ENCODE results near the gene KDELR1. TPM values are rescaled to one million over a fixed set of nuclear protein-coding genes. Genes with fewer than 3 reads are reported as not detected.
A peak's percentile ranks its signal among the peaks of the same experiment; 100 is the strongest.

Gene KDELR1
- 10 to 100 TPM; 69.1 to 83.1 (median 77.1) TPM for total RNA-seq
- long read RNA-seq, transcript KDELR1-201 (5 exons, 1,557 nt) = major isoform, 7 of 8 reads
- long read RNA-seq, partial matches to known transcripts = 0 of 8 reads
- long read RNA-seq, other reads (novel, unspliced or antisense) = 0 of 8 reads

DNA sequence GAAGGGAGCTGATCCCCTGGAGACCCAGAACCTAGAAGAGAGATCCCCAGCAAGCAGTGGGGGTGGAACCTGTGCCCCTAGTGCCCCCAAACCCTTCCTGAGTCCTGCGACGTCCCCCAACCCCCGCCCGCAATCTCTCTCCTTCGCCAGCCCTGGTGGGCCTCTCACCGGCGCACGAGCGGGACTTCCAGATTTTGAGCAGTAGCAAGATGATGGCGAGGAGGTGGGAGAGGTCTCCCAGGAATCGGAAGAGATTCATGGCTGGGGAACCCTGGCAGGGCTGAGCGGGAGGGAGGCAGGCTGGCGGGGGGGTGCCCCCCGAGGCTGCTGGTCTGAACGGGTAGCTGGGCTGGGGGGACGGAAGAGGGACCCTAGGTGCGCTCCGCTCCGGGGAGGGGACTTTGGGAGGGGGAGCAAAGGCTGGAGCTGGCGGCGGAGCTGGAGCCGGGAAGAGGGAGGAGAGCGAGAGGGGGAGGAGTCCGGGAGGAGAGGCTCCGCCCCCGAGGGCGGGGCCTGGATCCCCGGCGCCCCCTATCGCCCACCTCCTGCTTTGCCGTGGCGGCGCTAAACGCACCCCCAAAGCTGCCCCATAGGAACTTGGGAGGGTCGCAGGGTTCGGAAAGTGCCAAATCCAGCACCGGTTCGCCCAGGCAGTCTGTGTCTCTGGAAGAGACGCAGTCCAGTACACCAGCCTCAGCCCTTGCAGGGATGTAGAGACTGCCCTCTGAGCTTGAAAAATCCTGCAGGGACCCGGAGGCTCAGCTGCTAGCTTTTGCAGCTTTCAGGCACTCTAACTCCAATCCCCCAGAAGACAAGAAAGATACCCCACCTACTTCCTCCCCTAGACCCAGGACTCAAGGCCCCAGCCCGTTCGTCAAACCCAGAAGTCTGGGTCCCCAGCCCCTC lies at the start of gene KDELR1:
Gene KDELR1, minus strand, starts transcription at position 452 of the 906 bp plus-strand sequence. Its CDS starts 193 bp downstream, at position 259.
- H3K9me3 ChIP-seq = no peaks in the 10 kb centered on the region
- ATAC-seq = peak; percentile 93 to 98 (median 97)
- TF ChIP-seq POLR2A (IDR thresholded peaks at IDR 0.05) (peak; percentile 33), CTCF (IDR thresholded peaks at IDR 0.05) (peak; percentile 76 to 96 (median 90))
- WGBS (ENCODE audit: insufficient coverage, low coverage, low lambda C conversion rate, missing lambda C conversion rate) = 5% methylated on average over 13 of the region's 42 CpGs
- peak within 1 kb of the TSS; percentile 86 to 96 (median 94) for H3K4me3 ChIP-seq
- intact Hi-C loops (cut with DNase I) = no loop called here
- peak within 1 kb of the TSS; percentile 78 to 94 (median 87) for H3K27ac ChIP-seq
- H3K4me1 ChIP-seq = no peaks in the 10 kb centered on the region
- DNase-seq = peak; percentile 85 to 87 (median 86)
- H3K27me3 ChIP-seq = no peaks in the 10 kb centered on the region
- H3K36me3 ChIP-seq = peaks cover 0 to 26% (median 8%) of the 10 kb centered on the region in 4 donors

DNA sequence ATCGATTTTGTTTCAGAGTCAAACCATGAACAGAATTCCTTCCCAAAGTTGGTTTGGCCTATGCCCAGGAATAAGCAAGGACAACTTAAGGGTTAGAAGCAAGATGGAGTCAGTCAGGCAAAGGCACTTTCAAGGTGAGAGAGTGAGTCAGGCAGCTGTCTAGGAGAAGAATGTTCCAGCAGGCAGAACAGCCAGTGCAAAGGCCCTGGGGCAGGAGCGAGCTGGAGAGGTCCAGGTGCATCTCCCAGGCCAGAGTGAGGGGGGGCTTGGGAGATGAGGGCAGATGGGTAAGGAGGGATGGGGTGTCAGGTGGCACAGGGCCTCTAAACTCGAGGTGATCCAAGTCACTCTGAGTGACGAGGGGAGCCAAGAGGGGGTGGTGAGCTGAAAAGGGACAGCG lies 45.2 kb upstream of the KDELR1 start:
- ATAC-seq (no peak), DNase-seq (no peak)
- Histone ChIP-seq H3K4me1 (no peaks in the 10 kb centered on the region), H3K9me3 (no peaks in the 10 kb centered on the region), H3K27ac (no peak overlapping the region), H3K36me3 (no peaks in the 10 kb centered on the region), H3K4me3 (no peak overlapping the region), H3K27me3 (no peaks in the 10 kb centered on the region)
- TF ChIP-seq CTCF (IDR thresholded peaks at IDR 0.05) = no peak
- no peak for TF ChIP-seq POLR2A (IDR thresholded peaks at IDR 0.05)
- 72% methylated on average over 3 of the region's 5 CpGs for WGBS (ENCODE audit: insufficient coverage, low coverage, low lambda C conversion rate, missing lambda C conversion rate)
- intact Hi-C loops (cut with DNase I) = no loop called here

DNA sequence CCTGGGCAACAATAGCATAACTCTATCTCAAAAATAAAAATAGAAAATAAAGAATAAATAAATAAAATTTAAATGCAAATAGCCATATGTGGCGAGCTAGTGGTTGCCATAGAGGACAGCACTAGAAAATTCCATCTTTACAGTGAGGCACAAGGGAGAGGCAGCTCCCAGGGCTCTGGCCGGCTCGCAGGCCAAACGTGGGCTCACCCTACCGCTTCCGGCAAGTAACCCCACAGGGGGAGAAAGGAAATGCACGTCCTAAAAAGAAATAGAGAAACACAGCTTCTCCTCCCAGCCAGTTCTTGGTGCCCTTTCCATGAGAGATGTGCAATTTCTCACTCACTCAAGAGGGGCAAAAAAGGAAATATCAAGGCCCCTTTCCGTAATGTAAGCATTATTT lies 42.0 kb upstream of the KDELR1 start:
- ATAC-seq = no peak
- H3K4me3 ChIP-seq = no peak overlapping the region
- TF ChIP-seq POLR2A (IDR thresholded peaks at IDR 0.05) (no peak), CTCF (IDR thresholded peaks at IDR 0.05) (no peak)
- intact Hi-C loops (cut with DNase I) = no loop called here
- H3K27me3 ChIP-seq = no peaks in the 10 kb centered on the region
- no peaks in the 10 kb centered on the region for H3K9me3 ChIP-seq
- H3K27ac ChIP-seq = no peak overlapping the region
- WGBS (ENCODE audit: insufficient coverage, low coverage, low lambda C conversion rate, missing lambda C conversion rate) = 74% methylated on average over 3 of the region's 8 CpGs
- no peaks in the 10 kb centered on the region for H3K36me3 ChIP-seq
- DNase-seq = no peak
- no peaks in the 10 kb centered on the region for H3K4me1 ChIP-seq

- Histone ChIP-seq H3K9me3 (no peaks in the 10 kb centered on the region), H3K27me3 (no peaks in the 10 kb centered on the region), H3K36me3 (no peaks in the 10 kb centered on the region), H3K4me3 (no peak overlapping the region), H3K4me1 (no peaks in the 10 kb centered on the region), H3K27ac (no peak overlapping the region)
- intact Hi-C loops (cut with DNase I) = no loop called here
- ATAC-seq = no peak
- no peak for DNase-seq
- 100% methylated on average over 1 of the region's 1 CpG for whole genome bisulfite sequencing (ENCODE audit: insufficient coverage, low coverage, low lambda C conversion rate, missing lambda C conversion rate)
- TF ChIP-seq POLR2A (IDR thresholded peaks at IDR 0.05) (no peak), CTCF (IDR thresholded peaks at IDR 0.05) (no peak)
These were observed 37.3 kb upstream of the KDELR1 start for GRCh38 chr19:48428670-48429069.

Measured in right lobe of liver (tissue), 6 donors.